Measurements from ENCODE around the gene ADCY10. TPM values are rescaled to one million over a fixed set of nuclear protein-coding genes. Genes with fewer than 3 reads are reported as not detected.

Gene ADCY10
- total RNA-seq, 2 donors from 2014 or later = 0.35 TPM; not detected in 1

GRCh38 chr1:167821356-167821685 is 92.6 kb downstream of the ADCY10 start:
- H3K27ac ChIP-seq = no peak overlapping the region
- TF ChIP-seq CTCF (IDR thresholded peaks at IDR 0.05) = no peak
- no peaks in the 10 kb centered on the region for H3K27me3 ChIP-seq

GRCh38 chr1:167820684-167821355 is 93.1 kb downstream of the ADCY10 start:
- TF ChIP-seq CTCF (IDR thresholded peaks at IDR 0.05) = no peak
- Histone ChIP-seq H3K27me3 (no peaks in the 10 kb centered on the region), H3K27ac (peak overlapping the region; percentile 75 to 80), H3K4me1 (peaks cover 0 to 14% of the 10 kb centered on the region in 2 donors), H3K9me3 (peaks cover 0 to 1% of the 10 kb centered on the region in 2 donors), H3K36me3 (no peaks in the 10 kb centered on the region), H3K4me3 (peak overlapping the region in 1 of 2 donors; percentile 40)
- DNase-seq (ENCODE audit: low spot score) = no peak

More at GRCh38 chr1:167821356-167821685, 92.6 kb downstream of the ADCY10 start:
- no peak for DNase-seq (ENCODE audit: low spot score)
- H3K9me3 ChIP-seq = no peaks in the 10 kb centered on the region
- H3K4me1 ChIP-seq = peaks cover 0 to 14% of the 10 kb centered on the region in 2 donors
- H3K36me3 ChIP-seq = no peaks in the 10 kb centered on the region
- no peak overlapping the region for H3K4me3 ChIP-seq

- no peaks in the 10 kb centered on the region for H3K27me3 ChIP-seq
- H3K4me3 ChIP-seq = peak overlapping the region; percentile 16 to 40
- H3K36me3 ChIP-seq = no peaks in the 10 kb centered on the region
- peaks cover 0 to 14% of the 10 kb centered on the region in 2 donors for H3K4me1 ChIP-seq
- TF ChIP-seq CTCF (IDR thresholded peaks at IDR 0.05) = no peak
- DNase-seq (ENCODE audit: low spot score) = peak; percentile 81
- peaks cover 0 to 9% of the 10 kb centered on the region in 2 donors for H3K9me3 ChIP-seq
- peak overlapping the region; percentile 75 to 80 for H3K27ac ChIP-seq
Observed at GRCh38 chr1:167819849-167820683, 93.9 kb downstream of the ADCY10 start.

DNA sequence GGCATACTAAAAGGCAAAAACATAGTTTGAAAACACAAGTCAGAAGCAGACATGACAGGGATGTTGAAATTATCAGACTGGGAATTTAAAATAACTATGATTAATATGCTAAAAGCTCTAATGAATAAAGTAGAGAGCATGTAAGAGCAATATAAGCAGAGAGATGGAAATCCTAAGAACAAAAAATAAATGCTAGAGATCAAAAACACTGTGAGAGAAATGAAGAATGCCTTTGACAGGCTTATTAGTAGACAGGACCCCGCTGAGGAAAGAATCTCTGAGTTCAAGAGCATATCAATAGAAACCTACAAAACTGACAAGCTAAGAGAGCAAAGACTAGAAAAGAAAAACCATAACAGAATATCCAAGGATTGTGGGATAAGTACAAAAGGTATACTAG is 98.3 kb downstream of the ADCY10 start:
- no peak for TF ChIP-seq CTCF (IDR thresholded peaks at IDR 0.05)
- Histone ChIP-seq H3K27me3 (no peaks in the 10 kb centered on the region), H3K9me3 (peaks cover 0 to 24% of the 10 kb centered on the region in 2 donors), H3K4me3 (no peak overlapping the region), H3K36me3 (no peaks in the 10 kb centered on the region), H3K4me1 (peaks cover 0 to 13% of the 10 kb centered on the region in 2 donors), H3K27ac (no peak overlapping the region)
- DNase-seq (ENCODE audit: low spot score) = no peak

DNA sequence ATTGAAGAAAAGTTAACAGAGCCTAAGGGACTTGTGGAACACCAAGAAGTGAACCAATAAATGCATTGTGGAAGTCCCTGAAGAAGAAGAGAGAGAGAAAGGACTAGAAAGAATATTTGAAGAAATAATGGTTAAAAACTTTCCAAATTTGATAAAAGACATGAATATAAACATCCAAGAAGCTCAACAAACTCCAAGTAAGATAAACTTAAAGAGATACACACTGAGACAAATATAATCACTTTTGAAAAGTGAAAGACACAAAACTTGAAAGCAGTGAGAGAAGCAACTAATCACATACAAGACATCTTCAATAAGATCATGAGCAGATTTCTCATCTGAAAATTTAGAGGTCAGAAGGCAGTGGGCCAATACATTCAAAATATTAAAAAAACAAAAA is 101.0 kb downstream of the ADCY10 start:
- peaks cover 0 to 24% of the 10 kb centered on the region in 2 donors for H3K9me3 ChIP-seq
- no peaks in the 10 kb centered on the region for H3K4me1 ChIP-seq
- H3K36me3 ChIP-seq = no peaks in the 10 kb centered on the region
- H3K27me3 ChIP-seq = no peaks in the 10 kb centered on the region
- no peak overlapping the region for H3K4me3 ChIP-seq
- DNase-seq (ENCODE audit: low spot score) = no peak
- TF ChIP-seq CTCF (IDR thresholded peaks at IDR 0.05) = no peak
- no peak overlapping the region for H3K27ac ChIP-seq

Data from right atrium auricular region (tissue), 2 donors.